GM19324 (cell line): ENCODE data around the gene TJAP1.

Source experiments
- ATAC-seq: cut with Tn5 transposase; IDR thresholded peaks from one replicate; pipeline ENCODE4 v1.9.1; 2021; ENCODE audit warnings: mild to moderate bottlenecking, moderate library complexity; ENCODE audit not compliant: unreplicated experiment, low FRiP score

The TJAP1 gene

DNA sequence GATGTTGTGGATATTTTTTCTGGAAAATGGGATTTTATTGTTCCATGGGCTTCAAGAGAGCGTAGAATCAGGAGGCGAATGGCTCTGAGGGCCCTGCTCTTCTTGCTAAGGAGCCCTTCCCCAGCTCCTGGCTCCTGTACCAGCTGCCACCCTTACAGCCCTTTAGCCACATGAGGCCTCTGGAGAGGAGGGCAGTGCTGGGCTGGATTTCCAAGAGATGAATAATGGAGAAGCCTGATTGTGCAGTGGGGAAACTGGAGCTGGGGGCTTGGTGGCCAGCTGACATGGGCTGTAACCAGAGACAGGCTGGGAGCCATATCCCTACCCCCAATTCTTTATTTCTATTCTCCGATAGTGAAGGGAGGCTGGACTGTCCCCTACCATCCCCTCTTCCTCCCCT, 23.6 kb downstream of the TJAP1 start:
- ATAC-seq: no peak

DNA sequence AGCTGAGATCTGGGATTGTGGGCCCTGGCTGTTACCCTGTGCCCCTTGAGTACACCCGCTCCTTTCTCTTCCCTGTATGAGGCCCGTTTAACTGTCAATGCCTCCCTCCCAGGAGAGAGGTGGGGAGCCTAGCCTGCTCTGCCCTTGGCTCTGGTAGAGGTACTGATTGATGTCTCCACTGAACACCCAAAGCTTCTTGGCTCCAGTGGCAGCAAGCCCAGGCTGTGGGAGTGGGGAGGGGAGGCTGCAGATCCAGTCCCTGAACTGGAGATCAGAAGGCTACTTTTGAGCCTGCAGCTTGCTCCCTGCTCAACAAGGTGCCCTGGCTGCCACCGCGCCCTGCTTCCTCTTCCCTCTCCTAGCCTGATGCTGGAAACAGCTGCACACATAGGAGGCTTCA, 25.3 kb downstream of the TJAP1 start:
- no peak for ATAC-seq

DNA sequence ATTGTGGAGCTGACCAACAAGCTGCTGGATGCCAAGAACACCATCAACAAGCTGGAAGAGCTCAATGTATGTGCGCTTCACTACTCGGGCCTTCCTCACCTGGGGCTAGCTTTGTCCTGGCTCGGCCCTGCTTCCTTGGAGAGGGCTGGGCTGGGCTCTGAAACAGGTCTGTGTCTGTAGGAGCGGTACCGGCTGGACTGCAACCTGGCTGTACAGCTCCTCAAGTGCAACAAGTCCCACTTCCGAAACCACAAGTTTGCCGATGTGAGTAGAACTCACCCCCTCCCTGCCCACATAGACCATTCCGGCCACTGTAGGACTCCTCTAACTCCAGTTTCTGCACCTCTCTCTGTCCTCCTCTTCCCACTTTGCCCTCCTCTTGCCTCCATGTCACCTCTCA, 26.1 kb downstream of the TJAP1 start:
- ATAC-seq: no peak

DNA sequence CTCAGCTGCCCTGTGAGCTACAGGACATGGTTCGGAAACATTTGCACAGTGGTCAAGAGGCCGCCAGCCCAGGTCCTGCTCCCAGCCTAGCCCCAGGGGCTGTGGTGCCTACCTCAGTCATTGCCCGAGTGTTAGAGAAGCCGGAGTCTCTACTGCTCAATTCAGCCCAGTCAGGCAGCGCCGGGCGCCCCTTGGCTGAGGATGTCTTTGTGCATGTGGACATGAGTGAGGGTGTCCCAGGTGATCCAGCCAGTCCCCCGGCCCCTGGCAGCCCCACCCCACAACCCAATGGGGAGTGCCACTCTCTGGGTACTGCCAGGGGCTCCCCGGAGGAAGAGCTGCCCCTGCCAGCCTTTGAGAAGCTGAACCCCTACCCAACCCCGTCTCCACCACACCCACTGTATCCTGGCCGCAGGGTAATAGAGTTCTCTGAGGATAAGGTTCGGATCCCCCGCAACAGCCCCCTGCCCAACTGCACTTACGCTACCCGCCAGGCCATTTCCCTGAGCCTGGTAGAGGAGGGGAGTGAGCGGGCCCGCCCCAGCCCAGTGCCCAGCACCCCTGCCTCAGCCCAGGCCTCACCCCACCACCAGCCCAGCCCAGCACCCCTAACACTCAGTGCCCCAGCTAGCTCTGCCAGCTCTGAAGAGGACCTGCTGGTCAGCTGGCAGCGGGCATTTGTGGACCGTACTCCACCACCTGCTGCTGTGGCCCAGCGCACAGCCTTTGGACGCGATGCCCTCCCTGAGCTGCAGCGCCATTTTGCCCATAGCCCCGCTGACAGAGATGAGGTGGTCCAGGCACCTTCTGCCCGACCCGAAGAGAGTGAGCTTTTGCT, 27.6 kb downstream of the TJAP1 start:
- ATAC-seq: no peak

DNA sequence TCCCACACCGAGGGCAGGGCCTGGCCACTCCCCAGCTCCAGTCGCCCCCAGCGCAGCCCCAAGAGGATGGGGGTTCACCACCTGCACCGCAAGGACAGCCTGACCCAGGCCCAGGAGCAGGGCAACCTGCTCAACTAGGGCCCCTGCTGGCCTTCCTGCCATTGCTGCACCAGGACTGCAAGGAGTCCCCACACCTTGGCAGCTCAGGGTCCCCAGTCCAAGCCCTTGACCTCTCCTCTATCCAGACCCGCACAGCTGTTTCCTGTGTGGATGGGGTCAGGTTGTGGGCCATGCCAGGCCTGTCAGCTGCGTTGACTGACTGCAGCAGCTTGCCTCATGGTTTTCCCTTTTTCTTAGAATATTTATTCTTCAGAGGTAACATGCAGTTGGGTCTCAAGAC, 28.3 kb downstream of the TJAP1 start:
- ATAC-seq: no peak

DNA sequence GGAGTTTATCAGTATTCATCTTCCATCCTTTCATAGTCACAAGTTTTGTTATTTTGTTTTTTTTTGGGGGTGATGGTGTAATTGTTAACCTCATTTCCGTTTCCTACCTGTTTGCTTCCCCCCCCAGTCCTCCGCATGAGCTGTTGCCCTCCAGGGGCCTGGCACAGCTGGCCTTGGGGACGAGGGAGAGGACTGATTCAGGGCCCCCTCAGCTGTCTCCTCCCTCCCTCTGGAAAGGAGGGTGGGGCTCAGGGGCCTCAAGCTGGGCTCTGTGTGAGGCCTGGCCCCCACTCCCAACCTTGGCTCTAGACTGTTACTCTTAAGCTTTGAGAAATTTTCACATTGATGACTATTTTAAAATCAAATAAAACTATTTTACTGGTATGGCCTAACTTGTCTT, 28.8 kb downstream of the TJAP1 start:
- no peak for ATAC-seq

- ATAC-seq: no peak
Observed at GRCh38 chr6:43506667-43507471, 29.5 kb downstream of the TJAP1 start.

DNA sequence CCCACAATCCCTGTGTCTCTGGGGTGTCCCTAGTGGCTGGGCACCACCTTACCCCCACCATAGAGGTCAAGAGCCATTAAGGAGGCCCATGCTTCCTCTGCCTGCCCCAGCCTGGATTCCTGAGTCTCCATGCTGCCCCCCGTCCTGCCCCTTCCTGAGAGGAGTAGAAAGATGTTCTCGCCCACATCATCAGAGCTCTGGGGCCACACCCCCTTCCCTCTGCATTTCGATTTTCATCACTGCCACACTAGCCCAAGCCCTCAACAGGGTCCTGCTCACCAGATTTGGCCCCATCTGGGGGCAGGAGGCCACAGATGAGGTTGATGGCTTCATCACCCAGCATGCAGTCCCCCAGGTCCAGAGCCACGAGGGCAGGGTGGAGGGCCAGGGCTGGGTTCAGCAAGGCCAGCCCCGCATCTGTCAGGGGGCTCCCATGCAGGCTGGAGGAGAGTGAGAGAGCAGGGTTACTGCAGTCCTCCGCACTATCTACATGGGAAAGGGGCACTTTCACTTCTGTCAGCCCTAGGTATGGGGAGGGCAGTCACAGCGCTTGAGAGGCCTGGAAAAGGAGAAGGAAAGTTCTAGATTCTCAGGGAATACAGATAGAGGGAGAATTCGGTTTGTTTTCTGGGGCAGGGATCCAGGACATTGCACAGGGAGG, 31.2 kb downstream of the TJAP1 start:
- no peak for ATAC-seq

DNA sequence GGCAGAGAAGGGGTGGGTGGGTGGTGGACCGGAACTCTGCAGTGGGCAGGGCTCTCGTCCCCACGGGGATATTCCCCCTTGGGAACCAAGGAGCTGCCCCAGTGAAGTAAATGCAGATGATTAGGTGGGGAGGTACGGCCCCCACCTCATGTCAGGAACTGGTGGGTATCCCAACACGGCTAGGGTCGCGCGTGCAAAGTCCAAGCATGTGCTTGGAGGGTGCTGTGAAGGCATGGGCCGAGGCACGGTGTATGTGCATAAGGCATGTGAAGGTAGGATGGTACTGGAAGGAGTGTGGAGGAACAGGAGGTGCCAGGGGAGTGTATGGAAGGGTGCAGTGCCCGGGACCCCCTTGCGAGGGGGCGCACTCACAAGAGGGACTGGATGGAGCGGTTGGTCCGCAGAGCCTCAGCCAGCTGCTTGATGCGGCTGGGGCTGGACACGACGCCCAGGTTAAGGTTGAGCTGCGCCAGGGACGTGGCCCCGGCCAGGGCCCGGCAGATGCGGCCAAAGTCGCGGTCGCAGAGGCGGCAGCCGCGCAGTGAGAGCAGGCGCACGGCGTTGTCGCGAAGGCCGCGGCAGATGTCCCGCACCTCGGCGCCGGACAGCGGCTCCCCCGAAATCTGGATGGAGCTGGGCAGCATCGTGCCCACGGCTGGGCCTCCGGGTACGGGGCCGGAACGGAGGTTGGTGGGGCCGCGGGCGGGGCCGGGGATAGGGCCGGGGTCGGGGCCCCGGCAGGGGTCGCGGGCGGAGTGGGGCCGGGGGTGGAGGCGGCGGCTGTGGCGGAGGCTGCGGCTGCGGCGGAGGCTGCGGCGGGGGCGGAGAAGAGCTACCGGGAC, 32.0 kb downstream of the TJAP1 start:
- ATAC-seq: peak; percentile 4

- peak; percentile 53 for ATAC-seq
Observed at GRCh38 chr6:43509984-43510826, 32.8 kb downstream of the TJAP1 start, which contains the start of gene LRRC73. TSS of gene LRRC73 (minus strand) at chr6:43510346. CDS start at chr6:43509785, 561 bp downstream.

GRCh38 chr6:43510827-43511163, 33.4 kb downstream of the TJAP1 start:
- no peak for ATAC-seq

GRCh38 chr6:43511824-43512415, 34.5 kb downstream of the TJAP1 start:
- no peak for ATAC-seq

DNA sequence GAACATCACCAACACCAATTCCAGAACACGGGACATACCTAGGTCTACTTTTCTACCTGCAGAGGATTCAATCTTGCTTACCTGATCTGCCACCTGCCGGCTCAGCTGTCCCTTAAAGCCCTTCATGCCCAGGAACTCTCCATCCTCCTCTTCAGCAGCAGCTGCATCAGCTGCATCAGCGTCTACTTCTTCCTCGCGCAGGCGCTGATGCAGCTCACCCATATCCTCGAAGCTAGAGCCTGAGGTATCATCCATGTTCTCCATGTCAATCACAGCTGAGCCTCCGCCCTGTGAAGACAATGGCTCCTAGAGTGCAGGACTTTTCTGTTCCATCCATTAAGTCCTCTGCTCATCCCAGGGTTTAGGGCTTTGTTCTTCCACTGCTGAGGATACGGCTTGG, 38.4 kb downstream of the TJAP1 start:
- ATAC-seq: no peak

- peak; percentile 3 for ATAC-seq
Observed at GRCh38 chr6:43516367-43516696, 39.0 kb downstream of the TJAP1 start.

DNA sequence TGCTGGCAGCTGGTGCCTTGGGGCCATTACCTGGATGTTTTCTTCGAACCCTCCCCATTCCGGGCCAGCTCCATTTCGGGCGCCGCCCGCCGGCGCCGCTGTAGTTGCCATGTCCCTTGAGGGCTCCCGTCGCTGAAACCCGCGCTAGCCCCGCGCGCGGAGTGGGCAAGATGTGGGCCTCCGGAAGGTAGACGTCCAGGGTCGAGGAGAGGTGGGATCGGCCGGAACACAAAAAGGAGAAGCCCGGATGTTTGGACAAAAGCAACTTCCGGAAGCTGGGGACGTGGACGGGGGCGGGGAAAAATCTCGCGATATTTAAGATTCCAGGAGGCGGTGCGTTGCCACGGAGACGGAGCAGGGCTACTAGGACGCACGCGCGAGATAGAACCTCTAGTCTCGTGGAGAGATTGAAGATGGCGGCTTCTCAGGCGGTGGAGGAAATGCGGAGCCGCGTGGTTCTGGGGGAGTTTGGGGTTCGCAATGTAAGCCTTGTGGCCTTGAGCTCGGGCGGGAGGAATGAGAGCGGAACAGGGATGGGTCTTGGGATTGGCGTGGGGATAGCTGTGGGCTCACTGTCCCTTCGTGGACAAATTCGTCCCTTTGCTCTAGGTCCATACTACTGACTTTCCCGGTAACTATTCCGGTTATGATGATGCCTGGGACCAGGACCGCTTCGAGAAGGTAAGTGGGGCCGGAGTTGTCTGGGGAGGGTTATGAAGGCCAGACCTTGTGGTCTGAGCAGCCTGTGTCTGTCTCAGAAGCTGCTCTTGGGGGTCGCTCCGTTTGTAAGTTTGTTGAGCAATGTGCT, 39.5 kb downstream of the TJAP1 start, which contains the start of the genes POLR1C and YIPF3:
POLR1C (plus strand) TSS at position 393 of the 808 bp plus-strand sequence; CDS start at position 414, 21 bp downstream.
YIPF3 (minus strand) TSS at position 230 of the 808 bp plus-strand sequence; CDS start at position 111, 119 bp downstream.
- peak; percentile 86 for ATAC-seq

DNA sequence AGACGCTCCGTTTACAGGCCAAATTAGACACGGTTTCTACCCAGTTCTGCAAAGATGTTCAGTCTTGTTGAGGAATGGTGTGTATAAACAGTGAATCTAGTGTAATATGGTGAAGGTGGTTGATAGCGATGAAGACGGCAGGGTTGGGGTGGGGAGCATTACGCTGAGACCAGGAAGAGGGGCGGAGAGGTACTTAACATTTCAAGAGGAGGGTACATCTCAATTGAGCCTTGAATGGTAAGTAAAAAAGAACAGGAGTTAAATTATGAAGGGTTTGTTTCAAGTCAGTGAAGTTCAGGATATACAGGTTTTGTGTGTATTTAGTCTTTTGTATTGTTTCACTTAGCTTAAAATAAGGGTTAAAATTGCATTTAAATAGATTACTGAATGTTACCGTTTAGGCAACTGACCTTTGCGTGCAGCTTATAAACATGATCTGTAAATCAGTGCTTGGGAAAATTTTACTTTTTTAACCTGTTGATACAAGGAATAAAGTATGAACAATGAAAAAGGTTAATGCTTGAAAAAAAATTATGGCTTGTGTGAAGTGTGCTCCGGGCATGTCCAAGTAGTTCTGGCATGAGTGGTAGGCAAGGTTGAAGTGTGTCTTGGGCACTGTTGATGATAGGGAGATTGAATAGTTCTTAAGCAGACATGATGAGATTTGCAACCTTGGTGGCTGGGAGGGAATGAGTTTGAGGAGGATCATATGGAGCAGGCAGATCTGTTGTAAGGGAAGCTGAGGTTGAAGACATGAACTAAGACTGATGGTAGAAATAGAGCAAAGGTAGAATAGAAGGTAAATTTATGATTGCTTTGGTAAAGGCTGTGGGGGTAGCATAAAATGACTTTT, 40.4 kb downstream of the TJAP1 start:
- ATAC-seq: no peak

DNA sequence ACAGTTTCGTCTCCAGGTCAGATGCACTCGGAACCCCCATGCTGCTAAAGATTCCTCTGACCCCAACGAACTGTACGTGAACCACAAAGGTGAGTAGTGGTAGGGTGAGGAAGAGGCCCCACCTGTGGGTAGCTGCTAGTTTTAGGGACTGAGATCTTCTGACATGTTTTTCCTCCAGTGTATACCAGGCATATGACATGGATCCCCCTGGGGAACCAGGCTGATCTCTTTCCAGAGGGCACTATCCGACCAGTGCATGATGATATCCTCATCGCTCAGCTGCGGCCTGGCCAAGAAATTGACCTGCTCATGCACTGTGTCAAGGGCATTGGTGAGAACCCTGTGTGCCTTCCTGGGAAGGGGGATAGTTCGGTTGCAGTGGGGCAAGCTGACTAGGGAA, 42.7 kb downstream of the TJAP1 start:
- no peak for ATAC-seq
